ENCODE measurements around the gene ARL14EP. TPM values are rescaled to one million over a fixed set of nuclear protein-coding genes. Genes with fewer than 3 reads are reported as not detected.

Gene ARL14EP
- polyA plus RNA-seq, 1 donor (not counting 4 experiments of a cell fraction or from before 2014, with no cell fraction given), result 32.6 TPM

GRCh38 chr11:30316237-30316636 lies 6.7 kb upstream of the ARL14EP start:
- H3K9me3 ChIP-seq (ENCODE audit: control insufficient read depth, low read depth, low read length), result no peaks in the 10 kb centered on the region
- no peaks in the 10 kb centered on the region for H3K4me1 ChIP-seq (ENCODE audit: control insufficient read depth, extremely low read depth, insufficient read depth, low read length)
- H3K27ac ChIP-seq (ENCODE audit: control insufficient read depth, insufficient read depth, low read length), result no peak overlapping the region
- no peak overlapping the region for H3K4me2 ChIP-seq (ENCODE audit: control insufficient read depth, extremely low read depth, insufficient read depth, low read depth, low read length)
- no peaks in the 10 kb centered on the region for H3K79me2 ChIP-seq (ENCODE audit: control insufficient read depth, insufficient read depth, low read length)
- dilution Hi-C loops (cut with MboI; ENCODE audit: extremely low pct_ligation_motif_present, low sequenced_read_pairs), result no loop called here
- TF ChIP-seq CTCF (optimal IDR thresholded peaks at IDR 0.05 in 1 of 3, IDR thresholded peaks at IDR 0.05 in 1 of 3, conservative IDR thresholded peaks at IDR 0.05 in 1 of 3; ENCODE audit: extremely low read depth in 1 of 3, insufficient read depth in 2 of 3, low read length in 3 of 3) (no peak), EZH2 (IDR thresholded peaks at IDR 0.05; ENCODE audit: low read length) (no peak)
- no peak for DNase-seq (ENCODE audit: low read depth, low spot score)
- H3K4me3 ChIP-seq (ENCODE audit: control insufficient read depth in 2 of 3, extremely low read depth in 1 of 3, insufficient read depth in 2 of 3, low read depth in 1 of 3, low read length in 3 of 3), result no peak overlapping the region
- H2AFZ ChIP-seq (ENCODE audit: control insufficient read depth, low read length), result no peak overlapping the region
- no peaks in the 10 kb centered on the region for H4K20me1 ChIP-seq (ENCODE audit: control insufficient read depth, extremely low read depth, insufficient read depth, low read length)
- no peaks in the 10 kb centered on the region for H3K27me3 ChIP-seq (ENCODE audit: control insufficient read depth, extremely low read depth, insufficient read depth, low read length)
- H3K36me3 ChIP-seq (ENCODE audit: control insufficient read depth in 2 of 2, extremely low read depth in 1 of 2, insufficient read depth in 2 of 2, low read length in 2 of 2), result no peaks in the 10 kb centered on the region
- H3K9ac ChIP-seq (ENCODE audit: control insufficient read depth, extremely low read depth, insufficient read depth, low read length), result no peak overlapping the region
- no peaks in the 10 kb centered on the region for H3K9me1 ChIP-seq (ENCODE audit: control insufficient read depth, extremely low read depth, insufficient read depth, low read length)
- no peak for FAIRE-seq

DNA sequence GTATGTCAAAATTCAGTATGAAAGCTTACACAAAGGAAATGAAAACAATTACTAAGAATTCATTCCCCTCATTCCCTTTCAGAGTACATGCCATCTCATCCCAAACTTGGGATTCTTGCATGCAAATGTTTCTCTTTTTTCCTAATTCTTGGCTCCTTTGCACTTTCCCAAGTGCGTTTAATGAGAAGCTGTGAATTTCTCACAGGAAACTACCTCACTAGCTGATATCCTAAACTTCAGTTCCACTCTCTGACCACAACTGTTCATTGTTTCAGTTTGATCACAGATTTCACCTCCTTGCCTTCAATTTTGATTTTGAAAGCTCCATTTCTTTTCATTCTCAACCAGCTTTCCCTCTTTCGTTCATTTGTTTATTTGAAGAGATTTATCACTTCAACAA lies 5.9 kb upstream of the ARL14EP start:
- Histone ChIP-seq H3K9me1 (ENCODE audit: control insufficient read depth, extremely low read depth, insufficient read depth, low read length) (no peaks in the 10 kb centered on the region), H2AFZ (ENCODE audit: control insufficient read depth, low read length) (no peak overlapping the region), H3K4me3 (ENCODE audit: control insufficient read depth in 2 of 3, extremely low read depth in 1 of 3, insufficient read depth in 2 of 3, low read depth in 1 of 3, low read length in 3 of 3) (no peak overlapping the region), H3K79me2 (ENCODE audit: control insufficient read depth, insufficient read depth, low read length) (no peaks in the 10 kb centered on the region), H3K36me3 (ENCODE audit: control insufficient read depth in 2 of 2, extremely low read depth in 1 of 2, insufficient read depth in 2 of 2, low read length in 2 of 2) (no peaks in the 10 kb centered on the region), H4K20me1 (ENCODE audit: control insufficient read depth, extremely low read depth, insufficient read depth, low read length) (no peaks in the 10 kb centered on the region), H3K27ac (ENCODE audit: control insufficient read depth, insufficient read depth, low read length) (no peak overlapping the region), H3K4me2 (ENCODE audit: control insufficient read depth, extremely low read depth, insufficient read depth, low read depth, low read length) (no peak overlapping the region), H3K27me3 (ENCODE audit: control insufficient read depth, extremely low read depth, insufficient read depth, low read length) (no peaks in the 10 kb centered on the region), H3K4me1 (ENCODE audit: control insufficient read depth, extremely low read depth, insufficient read depth, low read length) (no peaks in the 10 kb centered on the region), H3K9ac (ENCODE audit: control insufficient read depth, extremely low read depth, insufficient read depth, low read length) (no peak overlapping the region), H3K9me3 (ENCODE audit: control insufficient read depth, low read depth, low read length) (no peaks in the 10 kb centered on the region)
- dilution Hi-C loops (cut with MboI; ENCODE audit: extremely low pct_ligation_motif_present, low sequenced_read_pairs), result no loop called here
- DNase-seq (ENCODE audit: low read depth, low spot score) (no peak), FAIRE-seq (no peak)
- TF ChIP-seq EZH2 (IDR thresholded peaks at IDR 0.05; ENCODE audit: low read length) (no peak), CTCF (optimal IDR thresholded peaks at IDR 0.05 in 1 of 3, IDR thresholded peaks at IDR 0.05 in 1 of 3, conservative IDR thresholded peaks at IDR 0.05 in 1 of 3; ENCODE audit: extremely low read depth in 1 of 3, insufficient read depth in 2 of 3, low read length in 3 of 3) (no peak)

All from keratinocyte (primary cell).